HCT116 (cell line): Measurements from ENCODE around the gene BTBD16. TPM values are rescaled to one million over a fixed set of nuclear protein-coding genes. Genes with fewer than 3 reads are reported as not detected.

Source experiments
- ATAC-seq: fragments of 200-7000 bp; cut with Tn5 transposase; 2 replicates; pipeline ENCODE4 v1.9.1; 2020; ENCODE audit warnings: mild to moderate bottlenecking, moderate library complexity
- BruUV-seq: library from RNA; stranded (reverse); fragments of 400-500 nt; replicated peaks from 2 replicates; lab custom pipeline; 2021; lab: Mats Ljungman, UMichigan
- CTCF ChIA-PET: fragments of 300-600 bp; sonication (Branson Sonifier 250); formaldehyde crosslinking; loops from one replicate; lab custom pipeline; 2021; ENCODE audit warnings: antibody characterized with exemption; lab: Charles Lee
- POLR2A ChIA-PET: fragments of 300-600, 350-600 bp; sonication (Branson Sonifier 250); formaldehyde crosslinking; loops from one replicate; lab custom pipeline; 2021; ENCODE audit warnings: antibody characterized with exemption; lab: Charles Lee
- RAD21 ChIA-PET, 2 experiments: fragments of 300-600 bp; sonication (Branson Sonifier 250); formaldehyde crosslinking; loops; one replicate each; lab custom pipeline; 2023; ENCODE audit warnings: low total read pairs in 2 of 2; ENCODE audit not compliant: uncharacterized antibody in 2 of 2, unreplicated experiment in 2 of 2, low non-redundant PET in 1 of 2; lab: Charles Lee
- DNase-seq: peaks from one replicate; pipeline ENCODE4 v3.0.0-alpha.2; 2010; ENCODE audit warnings: low read depth, low spot score
- H2AFZ ChIP-seq: fragments of 200-600 bp; shearing (Covaris generic), sonication (generic); 2 replicates; pipeline ENCODE4 v1.6.1; 2017; ENCODE audit warnings: low read depth, mixed run types, mixed read lengths, antibody characterized with exemption, low read length; ENCODE audit not compliant: poor library complexity, severe bottlenecking
- H3K27ac ChIP-seq: 2 replicates; pipeline ENCODE4 v1.5.1; 2012; ENCODE audit warnings: low read depth, low read length
- H3K27me3 ChIP-seq: fragments of 200-600 bp; sonication (generic); 2 replicates; pipeline ENCODE4 v1.6.1; 2016; ENCODE audit warnings: mixed run types, low read length, mixed read lengths; ENCODE audit not compliant: insufficient read depth
- H3K36me3 ChIP-seq, 2 experiments: fragments of 200-500 bp in 1 of 2; fragments of 200-600 bp in 1 of 2; sonication (Bioruptor generic) in 1 of 2; sonication (generic) in 1 of 2; 2 replicates each; pipeline versions ENCODE4 v1.5.1 to v1.6.1; 2014 to 2016; ENCODE audit warnings: low read length in 2 of 2, inconsistent platforms in 1 of 2, mixed read lengths in 1 of 2, mixed run types in 1 of 2; ENCODE audit not compliant: insufficient read depth in 2 of 2, control insufficient read depth in 1 of 2
- H3K4me1 ChIP-seq, 2 experiments: fragments of 200-600 bp in 1 of 2; sonication (generic) in 1 of 2; 2 replicates each; pipeline versions ENCODE4 v1.5.1 to v1.6.1; 2012 to 2017; ENCODE audit warnings: low read length in 2 of 2, inconsistent platforms in 1 of 2, mild to moderate bottlenecking in 1 of 2, mixed read lengths in 1 of 2, mixed run types in 1 of 2, moderate library complexity in 1 of 2; ENCODE audit not compliant: insufficient read depth in 2 of 2, control insufficient read depth in 1 of 2
- H3K4me2 ChIP-seq: fragments of 200-600 bp; sonication (generic); 2 replicates; pipeline ENCODE4 v1.6.1; 2017; ENCODE audit warnings: mixed run types, low read length, mixed read lengths
- H3K4me3 ChIP-seq, 2 experiments: fragments of 200-600 bp in 1 of 2; sonication (generic) in 1 of 2; replicated peaks in 1 of 2; 2 replicates each; pipeline ENCODE4 v1.5.1; 2011 to 2016; ENCODE audit warnings: low read length in 2 of 2, control low read depth in 1 of 2, low read depth in 1 of 2, mild to moderate bottlenecking in 1 of 2, mixed read lengths in 1 of 2, mixed run types in 1 of 2
- H3K79me2 ChIP-seq: fragments of 200-600 bp; sonication (generic); 2 replicates; pipeline ENCODE4 v1.6.1; 2017; ENCODE audit warnings: mild to moderate bottlenecking, mixed run types, low read length, moderate library complexity, mixed read lengths; ENCODE audit not compliant: insufficient read depth
- H3K9ac ChIP-seq: fragments of 200-600 bp; sonication (generic); 2 replicates; pipeline ENCODE4 v1.6.1; 2016; ENCODE audit warnings: low read length, mixed read lengths
- H3K9me2 ChIP-seq: fragments of 200-600 bp; sonication (generic), shearing (Covaris generic); 2 replicates; pipeline ENCODE4 v1.6.1; 2017; ENCODE audit warnings: mixed run types, mild to moderate bottlenecking, moderate library complexity; ENCODE audit not compliant: insufficient read depth
- H3K9me3 ChIP-seq, 2 experiments: fragments of 200-500 bp in 1 of 2; fragments of 200-600 bp in 1 of 2; sonication (Bioruptor generic) in 1 of 2; sonication (generic) in 1 of 2; 2 replicates each; pipeline ENCODE4 v1.6.1; 2014 to 2017; ENCODE audit warnings: low read length in 2 of 2, mixed read lengths in 2 of 2, inconsistent platforms in 1 of 2, low read depth in 1 of 2, mild to moderate bottlenecking in 1 of 2, mixed run types in 1 of 2, moderate library complexity in 1 of 2; ENCODE audit not compliant: control insufficient read depth in 1 of 2, insufficient read depth in 1 of 2
- H4K20me1 ChIP-seq: fragments of 200-600 bp; sonication (generic), shearing (Covaris generic); 2 replicates; pipeline ENCODE4 v1.6.1; 2017; ENCODE audit warnings: mixed run types, mild to moderate bottlenecking, moderate library complexity; ENCODE audit not compliant: insufficient read depth
- ATF3 ChIP-seq: IDR thresholded peaks from 2 replicates; pipeline ENCODE4 v1.6.1; 2012
- EGR1 ChIP-seq: IDR thresholded peaks from 2 replicates; pipeline ENCODE4 v1.6.1; 2012; ENCODE audit warnings: low read depth
- ELF1 ChIP-seq: IDR thresholded peaks from 2 replicates; pipeline ENCODE4 v1.6.1; 2012; ENCODE audit warnings: low read depth, borderline replicate concordance
- EZH2 ChIP-seq: fragments of 200-600 bp; sonication (generic); IDR thresholded peaks from 2 replicates; pipeline ENCODE4 v1.6.1; 2017; ENCODE audit warnings: antibody characterized with exemption, mixed run types
- FOSL1 ChIP-seq: IDR thresholded peaks from 2 replicates; pipeline ENCODE4 v1.6.1; 2012; ENCODE audit warnings: low read depth
- POLR2A ChIP-seq: IDR thresholded peaks from 2 replicates; pipeline ENCODE4 v1.7.0; 2011; ENCODE audit warnings: borderline replicate concordance; ENCODE audit not compliant: insufficient read depth, insufficient read length; ENCODE audit errors: extremely low read depth
- POLR2AphosphoS5 ChIP-seq: IDR thresholded peaks from 2 replicates; pipeline ENCODE4 v1.6.1; 2011; ENCODE audit warnings: mild to moderate bottlenecking, low read depth, low read length, moderate library complexity
- RAD21 ChIP-seq: IDR thresholded peaks from 2 replicates; pipeline ENCODE4 v1.6.1; 2012; ENCODE audit warnings: low read depth, mild to moderate bottlenecking
- REST ChIP-seq: IDR thresholded peaks from 2 replicates; pipeline ENCODE4 v1.6.1; 2012; ENCODE audit warnings: low read depth
- SIN3A ChIP-seq: IDR thresholded peaks from 2 replicates; pipeline ENCODE4 v1.6.1; 2012; ENCODE audit warnings: low read depth
- YY1 ChIP-seq: IDR thresholded peaks from 2 replicates; pipeline ENCODE4 v1.6.1; 2011; ENCODE audit warnings: low read length, low read depth, moderate library complexity, mild to moderate bottlenecking; ENCODE audit not compliant: insufficient replicate concordance; ENCODE audit errors: extremely low read depth
- ZFX ChIP-seq: fragments of 450-650 bp; IDR thresholded peaks from 2 replicates; pipeline ENCODE4 v1.6.1; 2017
- intact Hi-C: fragments of 100-400 bp; cut with micrococcal nuclease; formaldehyde crosslinking; loops from 2 replicates; pipeline ENCODE4 v1.10.0; 2022
- total RNA-seq: library from RNA; stranded (reverse); gene quantifications from one replicate; pipeline ENCODE4 v1.2.1, GENCODE V29; 2021; ENCODE audit not compliant: unreplicated experiment

Gene BTBD16
- total RNA-seq, 1 experiment from 2014 or later, result 0.27 TPM

- Histone ChIP-seq H3K9me2 (no peaks in the 10 kb centered on the region), H2AFZ (no peak overlapping the region), H3K79me2 (no peaks in the 10 kb centered on the region), H4K20me1 (no peaks in the 10 kb centered on the region), H3K4me2 (no peak overlapping the region), H3K9me3 (no peaks in the 10 kb centered on the region), H3K4me1 (peaks cover 0 to 32% of the 10 kb centered on the region in 2 experiments; a peak in 2 of 4 replicates), H3K9ac (no peak overlapping the region), H3K27ac (no peak overlapping the region), H3K27me3 (no peaks in the 10 kb centered on the region), H3K36me3 (no peaks in the 10 kb centered on the region), H3K4me3 (no peak overlapping the region)
- intact Hi-C loops, result no loop called here
- ChIA-PET RAD21 (no interaction called here), CTCF (interaction anchor here (1.6 kb wide), 1 partner anchor 140 kb away, joined by 7 read pairs; no protein-coding TSS in a partner anchor), POLR2A (no interaction called here)
- TF ChIP-seq SIN3A (no peak), RAD21 (no peak), ELF1 (no peak), POLR2A (no peak), EZH2 (no peak), REST (no peak), EGR1 (no peak), ZFX (no peak), FOSL1 (no peak), YY1 (no peak), ATF3 (no peak), POLR2AphosphoS5 (no peak)
- no TSS peak for BruUV-seq
- ATAC-seq (no peak), DNase-seq (no peak)
Observed at GRCh38 chr10:122294511-122295450, 23.7 kb downstream of the BTBD16 start.
